GM06990 (cell line): ENCODE data around the gene IL23A.

ENCODE experiments used
- DNase-seq: peaks from one replicate; pipeline ENCODE4 v3.0.0-alpha.2; 2011; ENCODE audit not compliant: insufficient read length; ENCODE audit errors: extremely low read depth
- H3K27me3 ChIP-seq: replicated peaks from 2 replicates; pipeline ENCODE4 v1.6.0; 2011; ENCODE audit warnings: low read length; ENCODE audit not compliant: control insufficient read depth, insufficient read depth
- H3K36me3 ChIP-seq: 2 replicates; pipeline ENCODE4 v1.5.1; 2011; ENCODE audit warnings: low read length; ENCODE audit not compliant: control insufficient read depth, insufficient read depth
- H3K4me3 ChIP-seq: replicated peaks from 2 replicates; pipeline ENCODE4 v1.5.1; 2011; ENCODE audit warnings: low read depth, mild to moderate bottlenecking, control low read depth, low read length
- CTCF ChIP-seq: IDR thresholded peaks from 2 replicates; pipeline ENCODE4 v1.5.1; 2011; ENCODE audit warnings: low read length, control low read depth, mild to moderate bottlenecking, inconsistent platforms; ENCODE audit not compliant: insufficient read depth, poor library complexity, severe bottlenecking

Gene IL23A

DNA sequence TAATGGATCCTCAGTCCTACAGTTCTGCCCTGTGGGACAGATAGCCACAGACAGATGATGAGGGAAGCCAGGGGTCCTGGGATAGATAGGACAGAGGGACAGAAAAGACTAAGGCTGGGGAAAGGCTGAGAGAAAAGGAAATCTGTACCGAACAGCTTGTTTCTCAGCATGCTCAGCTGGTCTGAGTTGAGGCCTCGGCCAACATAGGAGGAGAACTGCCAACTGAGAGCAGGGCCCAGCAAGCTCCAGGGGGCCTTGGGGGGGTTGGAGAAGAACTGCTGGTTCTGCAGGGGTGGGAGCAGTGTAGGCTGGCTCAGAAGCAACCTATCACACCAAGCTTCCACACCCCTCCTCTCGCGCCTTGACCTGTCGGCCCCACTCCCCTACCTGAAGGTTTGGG, 10.1 kb downstream of the IL23A start:
- H3K27me3 ChIP-seq = no peaks in the 10 kb centered on the region
- H3K36me3 ChIP-seq = peaks cover 48% of the 10 kb centered on the region
- H3K4me3 ChIP-seq = no peak overlapping the region
- DNase-seq = no peak
- no peak for TF ChIP-seq CTCF

GRCh38 chr12:56350662-56351061, 12.0 kb downstream of the IL23A start:
- DNase-seq = no peak
- H3K27me3 ChIP-seq = no peaks in the 10 kb centered on the region
- H3K4me3 ChIP-seq = no peak overlapping the region
- peaks cover 59% of the 10 kb centered on the region for H3K36me3 ChIP-seq
- TF ChIP-seq CTCF = no peak

DNA sequence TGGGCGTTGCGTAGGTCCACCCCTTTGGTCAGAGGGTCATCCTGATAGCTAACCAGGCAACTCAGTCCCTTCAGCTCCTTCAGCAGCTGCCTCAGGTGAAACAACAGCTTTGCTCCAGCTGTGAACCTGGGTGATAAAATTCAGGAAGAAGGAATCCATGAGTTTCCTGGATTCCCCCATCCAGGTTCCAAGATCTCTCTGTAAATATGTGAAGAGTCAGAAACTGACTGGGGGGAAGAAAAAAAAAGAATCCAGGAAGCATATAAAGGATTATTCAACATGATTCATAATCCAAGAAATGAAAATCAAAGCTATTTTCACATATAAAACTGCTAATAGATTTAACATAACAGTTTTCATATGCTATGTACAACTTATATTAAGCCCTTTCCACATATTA, 12.6 kb downstream of the IL23A start:
- Histone ChIP-seq H3K36me3 (peaks cover 59% of the 10 kb centered on the region), H3K27me3 (no peaks in the 10 kb centered on the region), H3K4me3 (no peak overlapping the region)
- no peak for DNase-seq
- TF ChIP-seq CTCF = no peak

- no peak for TF ChIP-seq CTCF
- Histone ChIP-seq H3K36me3 (peaks cover 20% of the 10 kb centered on the region), H3K27me3 (no peaks in the 10 kb centered on the region), H3K4me3 (peak overlapping the region; percentile 96)
- no peak for DNase-seq
Measured at GRCh38 chr12:56358836-56359532, 20.3 kb downstream of the IL23A start.

- Histone ChIP-seq H3K27me3 (no peaks in the 10 kb centered on the region), H3K4me3 (peak within 1 kb of the TSS; percentile 96), H3K36me3 (peaks cover 10% of the 10 kb centered on the region)
- TF ChIP-seq CTCF = no peak
- peak; percentile 100 for DNase-seq
Measured at GRCh38 chr12:56359851-56360767, 21.4 kb downstream of the IL23A start, which contains the start of gene STAT2. Gene STAT2 (minus strand): TSS chr12:56360107. CDS start chr12:56356571, 3,536 bp downstream.
